Left ventricle myocardium inferior (tissue), 1 donor: ENCODE measurements around the gene VSIG2. TPM values are rescaled to one million over a fixed set of nuclear protein-coding genes. Genes with fewer than 3 reads are reported as not detected.

Experiments used
- DNase-seq: peaks from one replicate; pipeline ENCODE4 v3.0.0-alpha.2; 2020
- H3K27ac ChIP-seq: fragments of 200-600 bp; replicated peaks from 2 replicates; pipeline ENCODE4 v1.8.0; 2021
- H3K27me3 ChIP-seq: fragments of 200-600 bp; 2 replicates; pipeline ENCODE4 v1.8.0; 2021; ENCODE audit warnings: low read depth
- H3K36me3 ChIP-seq: fragments of 200-600 bp; 2 replicates; pipeline ENCODE4 v1.8.0; 2021
- H3K4me1 ChIP-seq: fragments of 200-600 bp; 2 replicates; pipeline ENCODE4 v1.8.0; 2021
- H3K4me3 ChIP-seq: fragments of 200-600 bp; 2 replicates; pipeline ENCODE4 v1.8.0; 2021; ENCODE audit warnings: mild to moderate bottlenecking, moderate library complexity
- H3K9me3 ChIP-seq: fragments of 200-600 bp; replicated peaks from 2 replicates; pipeline ENCODE4 v1.8.0; 2021
- intact Hi-C: fragments of 100-400 bp; cut with micrococcal nuclease; formaldehyde crosslinking; loops from one replicate; pipeline ENCODE4 v1.11.0; 2022
- total RNA-seq: library from RNA; stranded (reverse); fragmentation: NEBNext Ultra II Directional; extraction: Animal tissue kit (Norgen Biotek cat#: 25700); gene quantifications from one replicate; pipeline ENCODE4 v1.2.1, GENCODE V29; 2021
- TF ChIP-seq, protein P1 (sequence below): fragments of 200-600 bp; IDR thresholded peaks from 2 replicates; pipeline ENCODE4 v1.8.0; 2021; ENCODE audit warnings: antibody characterized with exemption, mild to moderate bottlenecking, borderline replicate concordance
- donor health status: DM: no; HTN: yes; CAD: no; lungs with severe emphysema.

Gene VSIG2
- total RNA-seq, 1 donor from 2014 or later: 1.2 TPM

DNA sequence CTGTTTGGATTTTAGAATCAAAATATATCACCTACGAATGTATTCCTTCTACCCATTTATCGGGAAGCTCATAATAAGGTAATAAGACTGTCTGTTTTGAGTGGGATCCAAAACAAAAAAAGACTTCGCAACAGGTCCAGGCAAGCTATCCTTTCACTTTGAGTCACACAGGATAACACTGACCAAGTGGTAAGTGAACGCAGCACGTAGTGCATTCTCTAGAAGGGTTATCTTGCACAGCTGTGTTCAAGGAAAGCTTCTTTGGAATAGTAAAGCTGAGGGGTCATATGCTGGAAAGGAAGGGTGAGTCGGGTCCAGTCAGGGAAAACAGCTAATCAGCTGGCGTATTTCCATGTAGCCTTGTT lies 34.7 kb downstream of the VSIG2 start:
- DNase-seq: no peak
- Histone ChIP-seq H3K4me1 (peaks cover 19% of the 10 kb centered on the region), H3K27me3 (peaks cover 86% of the 10 kb centered on the region), H3K9me3 (no peaks in the 10 kb centered on the region), H3K27ac (peak overlapping the region; percentile 78), H3K4me3 (peak overlapping the region; percentile 68), H3K36me3 (no peaks in the 10 kb centered on the region)
- intact Hi-C loops: no loop called here
- TF ChIP-seq, protein P1, sequence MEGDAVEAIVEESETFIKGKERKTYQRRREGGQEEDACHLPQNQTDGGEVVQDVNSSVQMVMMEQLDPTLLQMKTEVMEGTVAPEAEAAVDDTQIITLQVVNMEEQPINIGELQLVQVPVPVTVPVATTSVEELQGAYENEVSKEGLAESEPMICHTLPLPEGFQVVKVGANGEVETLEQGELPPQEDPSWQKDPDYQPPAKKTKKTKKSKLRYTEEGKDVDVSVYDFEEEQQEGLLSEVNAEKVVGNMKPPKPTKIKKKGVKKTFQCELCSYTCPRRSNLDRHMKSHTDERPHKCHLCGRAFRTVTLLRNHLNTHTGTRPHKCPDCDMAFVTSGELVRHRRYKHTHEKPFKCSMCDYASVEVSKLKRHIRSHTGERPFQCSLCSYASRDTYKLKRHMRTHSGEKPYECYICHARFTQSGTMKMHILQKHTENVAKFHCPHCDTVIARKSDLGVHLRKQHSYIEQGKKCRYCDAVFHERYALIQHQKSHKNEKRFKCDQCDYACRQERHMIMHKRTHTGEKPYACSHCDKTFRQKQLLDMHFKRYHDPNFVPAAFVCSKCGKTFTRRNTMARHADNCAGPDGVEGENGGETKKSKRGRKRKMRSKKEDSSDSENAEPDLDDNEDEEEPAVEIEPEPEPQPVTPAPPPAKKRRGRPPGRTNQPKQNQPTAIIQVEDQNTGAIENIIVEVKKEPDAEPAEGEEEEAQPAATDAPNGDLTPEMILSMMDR: no peak

DNA sequence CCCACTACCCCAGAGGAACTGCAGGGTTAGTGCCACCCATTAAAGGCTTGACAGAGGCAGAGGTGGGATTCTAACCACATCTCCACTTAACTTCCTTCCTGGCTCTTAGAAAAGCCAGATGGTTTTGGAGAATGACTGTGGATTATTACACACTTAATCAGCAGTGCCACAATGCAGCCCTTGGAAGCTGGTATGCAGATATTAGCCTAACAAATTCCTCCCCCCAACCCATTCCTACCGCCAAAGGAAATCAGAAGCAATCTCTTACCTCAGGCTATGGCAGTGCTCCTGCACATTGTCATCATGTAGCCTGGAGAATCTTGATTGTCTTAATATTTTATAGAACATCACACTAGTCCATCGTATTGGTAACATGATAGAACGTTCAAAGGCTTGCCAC lies 35.5 kb downstream of the VSIG2 start:
- H3K4me1 ChIP-seq: peaks cover 19% of the 10 kb centered on the region
- DNase-seq: no peak
- no peaks in the 10 kb centered on the region for H3K9me3 ChIP-seq
- peak overlapping the region; percentile 78 for H3K27ac ChIP-seq
- H3K27me3 ChIP-seq: peaks cover 78% of the 10 kb centered on the region
- TF ChIP-seq, protein P1: no peak
- intact Hi-C loops: no loop called here
- no peak overlapping the region for H3K4me3 ChIP-seq
- H3K36me3 ChIP-seq: no peaks in the 10 kb centered on the region

DNA sequence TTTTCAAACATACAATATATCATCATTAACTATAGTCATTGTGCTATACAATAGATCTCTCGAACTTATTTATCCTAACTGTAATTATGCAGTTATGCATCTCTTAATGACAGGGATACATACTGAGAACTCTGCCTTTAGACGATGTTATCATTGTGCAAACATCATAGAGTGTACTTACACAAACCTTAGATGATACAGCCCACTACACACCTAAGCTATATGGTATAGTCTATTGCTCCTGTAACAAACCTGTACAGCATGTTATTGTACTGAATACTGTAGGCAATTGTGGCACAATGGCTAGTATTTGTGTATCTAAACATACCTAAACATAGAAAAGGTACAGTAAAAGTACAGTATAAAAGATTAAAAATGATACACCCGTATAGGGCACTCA lies 39.7 kb downstream of the VSIG2 start:
- H3K36me3 ChIP-seq: no peaks in the 10 kb centered on the region
- DNase-seq: no peak
- no peak overlapping the region for H3K4me3 ChIP-seq
- H3K27ac ChIP-seq: no peak overlapping the region
- TF ChIP-seq, protein P1: no peak
- H3K9me3 ChIP-seq: peaks cover 17% of the 10 kb centered on the region
- peaks cover 4% of the 10 kb centered on the region for H3K4me1 ChIP-seq
- intact Hi-C loops: no loop called here
- peaks cover 37% of the 10 kb centered on the region for H3K27me3 ChIP-seq

DNA sequence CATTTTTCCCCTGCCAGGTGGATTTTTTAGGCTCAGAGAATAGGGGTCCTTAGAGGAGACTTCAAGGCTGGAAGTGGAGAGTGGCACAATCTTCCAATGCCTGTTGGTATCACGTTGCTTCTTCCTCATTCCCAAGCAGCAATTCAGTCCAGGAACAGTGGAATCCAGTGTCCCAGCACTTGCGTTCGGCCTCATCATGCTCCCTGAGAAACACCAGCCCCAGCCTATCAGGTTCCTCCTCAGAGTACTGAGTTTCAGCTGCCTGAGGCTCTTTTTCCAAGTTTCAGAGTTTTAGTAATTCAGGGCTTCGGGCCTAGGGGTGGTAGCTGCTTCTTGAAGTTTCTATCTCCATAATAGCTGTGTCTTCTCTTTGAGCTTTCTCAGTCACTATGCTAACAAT lies 44.2 kb downstream of the VSIG2 start:
- intact Hi-C loops: no loop called here
- Histone ChIP-seq H3K4me3 (no peak overlapping the region), H3K4me1 (no peaks in the 10 kb centered on the region)

DNA sequence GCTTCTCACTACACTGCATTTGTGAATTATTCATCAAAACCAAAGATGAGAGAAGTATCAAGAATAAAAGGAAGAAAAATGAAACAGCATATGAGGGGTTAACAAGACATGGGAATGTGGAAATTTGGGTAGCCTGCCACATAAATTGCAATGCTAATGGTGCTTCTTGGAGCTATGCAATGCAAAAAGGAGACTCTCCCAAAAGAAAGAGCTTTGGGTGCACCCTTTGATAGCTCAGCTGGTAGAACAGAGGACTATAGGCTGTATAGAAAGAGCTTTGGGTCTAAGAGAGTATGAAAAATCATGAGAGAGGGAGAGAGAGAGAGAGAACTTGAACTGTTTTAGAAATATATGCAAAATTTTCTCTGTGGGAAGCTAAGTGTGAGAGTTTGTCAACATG lies 52.0 kb downstream of the VSIG2 start:
- Histone ChIP-seq H3K36me3 (no peaks in the 10 kb centered on the region), H3K9me3 (peaks cover 6% of the 10 kb centered on the region), H3K4me1 (no peaks in the 10 kb centered on the region), H3K27ac (no peak overlapping the region), H3K4me3 (no peak overlapping the region), H3K27me3 (peaks cover 24% of the 10 kb centered on the region)
- intact Hi-C loops: no loop called here
- DNase-seq: no peak
- TF ChIP-seq, protein P1: no peak

More for the DNA sequence above, 44.2 kb downstream of the VSIG2 start:
- H3K27me3 ChIP-seq: peaks cover 22% of the 10 kb centered on the region
- H3K36me3 ChIP-seq: no peaks in the 10 kb centered on the region
- H3K9me3 ChIP-seq: peaks cover 17% of the 10 kb centered on the region
- no peak for DNase-seq
- TF ChIP-seq, protein P1: no peak
- H3K27ac ChIP-seq: no peak overlapping the region

DNA sequence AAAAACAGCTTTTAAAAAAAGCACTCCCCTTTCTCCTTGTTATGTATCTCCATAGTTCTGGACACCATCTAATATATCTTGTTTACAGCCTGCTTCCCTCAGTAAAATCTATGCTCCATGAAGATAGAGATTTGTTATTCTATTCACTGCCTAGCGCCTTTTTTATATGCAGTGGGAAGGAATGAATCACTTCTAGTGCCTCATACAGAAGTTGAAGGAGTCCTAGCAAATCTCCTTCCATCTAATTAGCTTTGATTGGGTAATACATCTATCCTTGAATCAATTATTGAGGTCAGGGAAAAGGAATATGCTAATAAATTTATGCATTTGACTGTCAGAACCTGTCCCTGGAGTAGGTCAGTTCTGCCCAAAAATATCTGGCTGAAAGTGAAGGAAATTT lies 52.5 kb downstream of the VSIG2 start:
- no peak for DNase-seq
- H3K4me3 ChIP-seq: no peak overlapping the region
- H3K27ac ChIP-seq: no peak overlapping the region
- H3K36me3 ChIP-seq: no peaks in the 10 kb centered on the region
- peaks cover 23% of the 10 kb centered on the region for H3K27me3 ChIP-seq
- intact Hi-C loops: no loop called here
- peaks cover 6% of the 10 kb centered on the region for H3K9me3 ChIP-seq
- H3K4me1 ChIP-seq: no peaks in the 10 kb centered on the region
- TF ChIP-seq, protein P1: no peak
